Measurements from ENCODE around the gene CAGE1.

GRCh38 chr6:7332090-7332745 is 57.3 kb downstream of the CAGE1 start:
- TF ChIP-seq MAX (IDR thresholded peaks at IDR 0.05; ENCODE audit: insufficient read depth, insufficient read length) (no peak), POLR2AphosphoS5 (IDR thresholded peaks at IDR 0.05; ENCODE audit: insufficient read depth, low read depth, low read length) (no peak), CTCF (IDR thresholded peaks at IDR 0.05; ENCODE audit: extremely low read depth in 1 of 2, insufficient read depth in 1 of 2, low read depth in 1 of 2, low read length in 2 of 2) (no peak), POLR2A (IDR thresholded peaks at IDR 0.05; ENCODE audit: low read depth, low read length) (no peak), EZH2 (IDR thresholded peaks at IDR 0.05; ENCODE audit: borderline replicate concordance, low read depth, low read length, severe bottlenecking) (no peak), JUN (IDR thresholded peaks at IDR 0.05; ENCODE audit: borderline replicate concordance, insufficient read depth, insufficient read length, low read depth) (no peak), MYC (IDR thresholded peaks at IDR 0.05; ENCODE audit: low read depth, low read length) (no peak), FOS (IDR thresholded peaks at IDR 0.05; ENCODE audit: borderline replicate concordance, insufficient read depth, low read length) (no peak), GATA2 (IDR thresholded peaks at IDR 0.05; ENCODE audit: insufficient read depth, insufficient read length, low read depth, low read length) (no peak)

All from endothelial cell of umbilical vein (primary cell).